ENCODE data around the gene ACSM2B.

GRCh38 chr16:20515688-20516090 lies 60.5 kb downstream of the ACSM2B start:
- no peak for TF ChIP-seq CTCF (IDR thresholded peaks at IDR 0.05)
- no peak for TF ChIP-seq POLR2A (IDR thresholded peaks at IDR 0.05)

All from uterus (tissue), 2 donors.